Breast epithelium (tissue), 3 donors: ENCODE results near the gene PPP3R2.

ENCODE experiments used
- POLR2A ChIP-seq: fragments of 450-650 bp; IDR thresholded peaks from one replicate; pipeline ENCODE4 v1.6.1; 2016; ENCODE audit warnings: antibody characterized with exemption, mild to moderate bottlenecking, moderate library complexity
- POLR2AphosphoS5 ChIP-seq, 3 donors: sonication (generic); formaldehyde crosslinking; IDR thresholded peaks; one replicate each; pipeline ENCODE4 v1.6.1; 2017; ENCODE audit warnings: antibody characterized with exemption in 3 of 3
- TF ChIP-seq, protein P1 (sequence below), 3 donors: fragments of 450-650 bp; IDR thresholded peaks; one replicate each; pipeline ENCODE4 v1.5.1; 2016 to 2017; ENCODE audit warnings: antibody characterized with exemption in 3 of 3, mild to moderate bottlenecking in 3 of 3, moderate library complexity in 3 of 3

DNA sequence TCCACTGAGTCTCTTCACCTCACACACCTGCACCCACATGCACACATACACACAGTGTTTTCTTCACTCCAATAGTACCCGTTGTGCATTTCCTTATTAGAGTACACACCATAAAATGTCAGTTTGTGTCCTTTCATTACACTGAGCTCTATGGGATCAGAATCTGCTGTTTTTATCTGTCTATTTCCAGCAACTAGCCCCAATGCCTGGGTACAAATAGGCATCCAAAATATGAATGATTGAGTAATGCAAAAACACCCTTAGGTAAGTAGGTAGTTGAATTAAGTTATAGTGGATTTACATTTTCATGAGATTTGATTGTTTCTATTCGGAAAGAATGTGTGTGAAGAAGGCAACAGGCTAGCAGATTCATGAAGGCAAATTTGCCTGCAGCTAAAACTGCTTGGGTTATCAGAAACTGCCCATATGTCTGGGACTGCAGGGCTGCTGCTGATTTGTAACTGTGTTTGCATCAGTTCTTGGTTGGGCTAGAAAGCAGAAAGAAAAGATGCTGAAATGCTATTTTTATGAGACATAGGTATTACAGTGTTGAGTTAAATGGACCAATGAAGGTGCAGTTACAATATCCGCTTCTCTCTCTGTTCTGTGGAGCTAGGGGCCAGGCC is 26.9 kb downstream of the PPP3R2 start:
- no peak for TF ChIP-seq POLR2AphosphoS5 (IDR thresholded peaks at IDR 0.05)
- TF ChIP-seq, protein P1, sequence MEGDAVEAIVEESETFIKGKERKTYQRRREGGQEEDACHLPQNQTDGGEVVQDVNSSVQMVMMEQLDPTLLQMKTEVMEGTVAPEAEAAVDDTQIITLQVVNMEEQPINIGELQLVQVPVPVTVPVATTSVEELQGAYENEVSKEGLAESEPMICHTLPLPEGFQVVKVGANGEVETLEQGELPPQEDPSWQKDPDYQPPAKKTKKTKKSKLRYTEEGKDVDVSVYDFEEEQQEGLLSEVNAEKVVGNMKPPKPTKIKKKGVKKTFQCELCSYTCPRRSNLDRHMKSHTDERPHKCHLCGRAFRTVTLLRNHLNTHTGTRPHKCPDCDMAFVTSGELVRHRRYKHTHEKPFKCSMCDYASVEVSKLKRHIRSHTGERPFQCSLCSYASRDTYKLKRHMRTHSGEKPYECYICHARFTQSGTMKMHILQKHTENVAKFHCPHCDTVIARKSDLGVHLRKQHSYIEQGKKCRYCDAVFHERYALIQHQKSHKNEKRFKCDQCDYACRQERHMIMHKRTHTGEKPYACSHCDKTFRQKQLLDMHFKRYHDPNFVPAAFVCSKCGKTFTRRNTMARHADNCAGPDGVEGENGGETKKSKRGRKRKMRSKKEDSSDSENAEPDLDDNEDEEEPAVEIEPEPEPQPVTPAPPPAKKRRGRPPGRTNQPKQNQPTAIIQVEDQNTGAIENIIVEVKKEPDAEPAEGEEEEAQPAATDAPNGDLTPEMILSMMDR (IDR thresholded peaks at IDR 0.05): no peak
- TF ChIP-seq POLR2A: no peak
